Islet of Langerhans (tissue), 1 donor: ENCODE data around the gene UGP2.
"Not testable (repeated sequence)": the region's sequence is repeated elsewhere in the genome, so short reads cannot be mapped to it uniquely, and the experiment has no call there.

ENCODE experiments used
- FAIRE-seq: peaks from one replicate; lab custom pipeline; 2011; peaks lifted over from hg19 to GRCh38; lab: Jason Lieb, UNC

The UGP2 gene

GRCh38 chr2:63841254-63842022 lies at the start of gene UGP2:
UGP2 (plus strand) TSS chr2:63841896; CDS start chr2:63842186, 290 bp downstream.
- no peak for FAIRE-seq

GRCh38 chr2:63792530-63792929 lies 49.2 kb upstream of the UGP2 start:
- FAIRE-seq = no peak

- no peak for FAIRE-seq
These were observed 45.3 kb upstream of the UGP2 start for GRCh38 chr2:63796366-63796765.

- FAIRE-seq = no peak
These were observed 44.9 kb upstream of the UGP2 start for GRCh38 chr2:63796796-63797195.

- FAIRE-seq = no peak
These were observed 40.2 kb upstream of the UGP2 start for GRCh38 chr2:63801455-63801854.

GRCh38 chr2:63805412-63805811 lies 36.3 kb upstream of the UGP2 start:
- FAIRE-seq = no peak

- not testable (repeated sequence) for FAIRE-seq
These were observed 33.7 kb upstream of the UGP2 start for GRCh38 chr2:63808036-63808435.

GRCh38 chr2:63808911-63809310 lies 32.8 kb upstream of the UGP2 start:
- not testable (repeated sequence) for FAIRE-seq

GRCh38 chr2:63811063-63811462 lies 30.6 kb upstream of the UGP2 start:
- no peak for FAIRE-seq

GRCh38 chr2:63811870-63812269 lies 29.8 kb upstream of the UGP2 start:
- not testable (repeated sequence) for FAIRE-seq

GRCh38 chr2:63814114-63814513 lies 27.6 kb upstream of the UGP2 start:
- FAIRE-seq = no peak

GRCh38 chr2:63817382-63817781 lies 24.3 kb upstream of the UGP2 start:
- no peak for FAIRE-seq

GRCh38 chr2:63818271-63818670 lies 23.4 kb upstream of the UGP2 start:
- FAIRE-seq = no peak

- FAIRE-seq = no peak
These were observed 22.4 kb upstream of the UGP2 start for GRCh38 chr2:63819256-63819655.

GRCh38 chr2:63819765-63820717 lies 21.7 kb upstream of the UGP2 start:
- FAIRE-seq = no peak

GRCh38 chr2:63820969-63821368 lies 20.7 kb upstream of the UGP2 start:
- FAIRE-seq = no peak

GRCh38 chr2:63821396-63821795 lies 20.3 kb upstream of the UGP2 start:
- FAIRE-seq = no peak

GRCh38 chr2:63822478-63822877 lies 19.2 kb upstream of the UGP2 start:
- no peak for FAIRE-seq

- no peak for FAIRE-seq
These were observed 13.9 kb upstream of the UGP2 start for GRCh38 chr2:63827749-63828148.

GRCh38 chr2:63831176-63831575 lies 10.5 kb upstream of the UGP2 start:
- FAIRE-seq = no peak

- no peak for FAIRE-seq
These were observed 7.3 kb upstream of the UGP2 start for GRCh38 chr2:63834401-63834800.

- no peak for FAIRE-seq
These were observed 4.6 kb upstream of the UGP2 start for GRCh38 chr2:63837036-63837594.
